HG03175 (cell line): ENCODE measurements around the gene LYRM4.
A peak's percentile ranks its signal among the peaks of the same experiment; 100 is the strongest.

Experiments used
- ATAC-seq: cut with Tn5 transposase; IDR thresholded peaks from one replicate; pipeline ENCODE4 v1.9.1; 2021; ENCODE audit warnings: mild to moderate bottlenecking, moderate library complexity; ENCODE audit not compliant: unreplicated experiment

LYRM4 gene

DNA sequence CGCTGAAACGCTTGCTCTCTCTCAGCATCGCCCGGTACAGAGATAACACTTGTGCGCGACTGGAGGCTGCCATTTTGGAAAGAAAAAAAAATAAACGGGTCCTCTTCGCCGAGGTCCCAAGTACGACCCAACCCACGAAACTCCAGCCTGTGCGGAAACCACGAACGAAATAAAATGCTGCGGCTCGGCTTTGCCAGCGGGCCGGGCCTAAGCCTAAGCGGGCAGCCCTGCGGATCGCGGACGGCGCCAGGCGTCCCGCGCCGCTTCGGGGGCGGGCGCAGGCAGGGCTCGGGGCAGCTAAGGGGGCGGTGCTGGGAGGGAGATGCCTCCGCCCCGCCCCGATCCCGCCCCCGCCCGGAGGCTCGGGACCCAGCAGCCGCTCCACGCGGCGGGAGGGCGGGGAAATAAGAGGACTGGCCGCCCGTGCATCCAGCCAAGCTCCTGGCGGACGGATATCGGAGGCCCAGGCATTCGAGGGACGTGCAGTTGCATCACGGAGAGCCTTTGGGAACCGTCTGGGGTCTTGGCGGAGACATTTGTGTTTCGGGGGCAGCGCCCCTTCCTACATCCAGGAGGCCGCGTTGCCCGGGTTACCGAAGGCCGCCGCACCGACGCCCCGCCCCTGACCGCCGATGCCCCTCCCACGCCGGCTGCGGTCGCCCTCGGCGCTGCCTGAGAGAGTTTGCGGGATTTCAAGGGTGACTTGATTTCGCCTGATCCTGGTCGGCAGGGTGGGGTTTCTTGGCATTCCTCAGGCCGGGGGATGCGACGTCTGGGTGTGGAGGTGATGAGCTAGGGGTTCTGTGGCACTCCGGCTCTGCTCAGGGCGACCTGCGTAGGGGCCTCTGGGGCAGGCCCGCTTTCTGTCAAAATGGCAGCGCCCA, at the start of gene LYRM4, which contains the start of gene FARS2:
Gene LYRM4 (minus strand): TSS at position 290 of the 884 bp plus-strand sequence. CDS start 217 bp downstream, at position 73.
Gene FARS2 (plus strand): TSS at position 853 of the 884 bp plus-strand sequence.
- peak; percentile 80 for ATAC-seq

DNA sequence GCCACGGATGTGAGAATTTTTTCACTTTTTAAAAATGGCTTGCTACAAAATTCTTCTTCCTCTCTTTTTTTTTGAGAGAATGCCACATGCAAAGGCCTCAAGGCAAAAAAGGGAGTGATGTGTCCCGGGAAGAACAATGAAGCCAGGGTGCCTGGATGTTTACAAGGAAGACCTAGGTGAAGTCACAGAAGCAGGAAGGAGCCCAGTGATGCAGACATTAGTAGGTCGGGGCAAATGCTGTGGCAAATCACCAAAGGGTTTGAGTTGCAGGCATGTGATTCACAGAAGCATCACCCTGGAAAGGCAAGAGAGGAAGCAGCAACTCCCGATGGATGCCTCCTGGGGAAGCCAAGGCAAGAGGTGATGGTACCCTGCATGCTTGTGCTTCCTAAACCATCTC, 47.3 kb upstream of the LYRM4 start:
- ATAC-seq, result no peak

DNA sequence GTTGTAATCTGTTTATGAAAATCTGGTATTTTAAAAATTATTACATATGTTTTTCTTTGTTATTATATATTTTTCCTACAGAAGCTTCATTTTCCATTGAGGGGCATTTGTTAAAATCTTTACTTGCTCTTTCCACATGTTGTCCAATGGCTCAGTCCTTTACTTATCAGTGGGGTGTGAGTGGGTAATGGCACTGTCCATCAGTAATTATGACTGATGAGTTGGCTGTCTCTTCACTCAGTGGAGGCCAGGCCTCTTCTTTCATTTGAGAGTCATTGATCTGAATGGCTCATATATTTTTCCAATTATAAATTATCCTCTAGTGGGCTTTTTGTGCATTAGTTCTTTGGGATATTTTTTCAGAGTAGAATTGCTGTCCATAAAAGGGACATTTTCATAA, 46.3 kb upstream of the LYRM4 start:
- ATAC-seq, result no peak

DNA sequence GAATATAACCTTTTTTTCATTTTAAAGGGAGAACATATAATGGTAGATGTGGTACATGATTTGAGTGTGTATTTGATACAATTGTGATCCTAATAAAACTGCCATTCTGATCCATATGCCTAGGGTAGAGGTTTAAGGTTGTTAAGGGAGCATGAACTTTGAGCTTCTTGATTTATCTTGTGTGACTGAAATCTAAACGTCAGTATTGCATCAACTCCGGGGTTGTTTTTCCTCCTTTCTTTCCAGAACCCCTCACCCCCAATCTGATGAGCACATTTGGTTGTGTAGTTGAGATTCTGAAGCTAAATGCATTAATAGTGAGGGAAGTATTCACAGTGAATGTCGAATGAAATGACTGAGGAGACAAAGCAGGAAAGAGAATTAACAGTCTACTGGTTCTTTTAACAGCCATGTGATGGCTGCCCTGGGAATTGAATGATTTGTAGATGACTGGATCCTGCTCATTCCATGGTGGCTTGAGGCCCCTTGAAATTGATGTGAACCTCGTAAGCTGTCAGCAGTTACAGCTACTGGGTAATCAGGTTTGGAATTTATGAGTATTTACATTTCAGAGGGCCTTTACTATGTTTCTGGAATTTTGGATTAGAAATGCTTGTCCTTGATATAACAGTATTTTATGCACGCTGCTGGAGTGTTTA, 45.3 kb upstream of the LYRM4 start:
- no peak for ATAC-seq

DNA sequence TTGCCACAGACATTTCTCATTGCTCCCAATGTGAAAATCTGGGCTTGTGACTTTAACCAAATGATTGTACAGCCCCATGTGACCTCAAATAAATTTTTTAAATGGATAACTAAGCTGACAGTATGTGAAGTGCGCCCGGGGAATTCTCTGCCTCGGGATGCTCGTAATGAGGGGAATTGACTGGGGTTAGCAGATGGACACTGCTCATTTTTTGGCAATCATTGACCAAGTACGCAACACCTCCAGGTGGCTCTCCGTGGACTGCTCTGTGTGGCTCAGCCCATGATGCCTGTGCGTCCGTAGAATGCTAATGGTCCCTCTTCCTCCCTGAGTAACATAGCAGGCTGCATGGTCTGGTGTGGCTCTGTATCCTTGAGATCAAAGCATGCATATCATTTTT, 42.9 kb upstream of the LYRM4 start:
- ATAC-seq, result no peak

DNA sequence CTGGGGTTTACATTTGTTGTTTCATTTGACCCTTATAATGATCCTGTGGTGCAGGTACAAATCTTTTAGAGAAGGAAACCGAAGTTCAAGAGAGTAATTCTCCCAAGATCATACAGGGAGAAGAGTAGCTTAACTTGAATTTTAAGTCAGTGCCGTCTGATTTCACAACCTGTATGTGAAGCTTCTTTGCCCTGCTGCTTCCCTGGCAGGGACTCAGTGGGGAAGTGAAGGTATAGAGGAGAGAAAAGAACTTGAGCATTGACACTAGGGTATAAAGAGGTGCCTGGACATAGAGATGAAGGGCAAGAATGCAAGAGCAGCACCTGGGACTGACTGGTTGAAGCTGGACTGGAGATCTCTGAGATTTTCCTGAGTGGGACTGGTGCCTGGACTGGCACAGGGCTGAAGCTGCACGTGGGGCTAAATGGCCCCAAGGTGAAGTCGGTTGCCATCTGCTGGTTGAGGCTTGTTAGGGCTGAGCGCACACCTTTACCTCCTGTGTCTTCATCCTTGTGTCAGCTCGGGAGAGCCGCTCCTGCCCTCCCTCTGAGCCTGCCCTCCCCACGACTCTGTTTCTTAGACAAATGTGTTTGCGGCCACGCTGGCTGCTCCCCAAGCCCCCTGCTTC, 42.4 kb upstream of the LYRM4 start:
- peak; percentile 71 for ATAC-seq

DNA sequence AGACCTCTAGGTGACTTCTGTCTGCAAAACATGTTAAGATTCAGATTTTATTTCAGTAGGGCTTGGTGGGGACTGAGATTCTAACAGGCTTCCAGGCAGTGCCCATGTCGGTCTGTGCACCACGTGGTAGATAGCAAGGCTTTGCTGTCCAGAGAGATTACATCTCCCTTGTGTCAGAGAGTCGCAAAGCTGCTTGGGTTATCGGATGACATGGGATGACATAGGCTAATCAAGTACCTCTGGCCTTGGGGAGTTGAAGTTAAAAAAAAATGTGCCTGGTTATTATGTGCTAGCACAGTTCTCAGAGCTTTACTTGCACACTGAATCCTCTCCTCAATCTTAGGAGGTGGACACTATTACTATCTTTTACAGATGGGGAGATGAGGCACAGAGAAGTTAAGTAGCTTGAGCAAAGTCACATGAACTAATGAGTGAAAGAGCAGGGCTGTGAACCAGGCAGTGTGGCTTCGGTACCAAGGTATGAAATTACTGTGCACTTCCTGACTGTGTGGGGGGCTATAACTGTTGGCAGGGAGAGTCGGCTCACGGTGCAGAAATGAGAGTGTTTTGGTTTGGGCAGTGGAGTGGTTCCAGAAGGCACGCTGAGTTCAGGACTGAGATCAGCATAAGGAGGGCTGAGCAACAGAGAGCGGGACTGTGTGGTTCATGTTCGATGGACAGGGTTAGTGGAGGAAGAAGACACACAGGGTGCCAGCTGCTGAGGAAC, 41.6 kb upstream of the LYRM4 start:
- ATAC-seq, result peak; percentile 91

DNA sequence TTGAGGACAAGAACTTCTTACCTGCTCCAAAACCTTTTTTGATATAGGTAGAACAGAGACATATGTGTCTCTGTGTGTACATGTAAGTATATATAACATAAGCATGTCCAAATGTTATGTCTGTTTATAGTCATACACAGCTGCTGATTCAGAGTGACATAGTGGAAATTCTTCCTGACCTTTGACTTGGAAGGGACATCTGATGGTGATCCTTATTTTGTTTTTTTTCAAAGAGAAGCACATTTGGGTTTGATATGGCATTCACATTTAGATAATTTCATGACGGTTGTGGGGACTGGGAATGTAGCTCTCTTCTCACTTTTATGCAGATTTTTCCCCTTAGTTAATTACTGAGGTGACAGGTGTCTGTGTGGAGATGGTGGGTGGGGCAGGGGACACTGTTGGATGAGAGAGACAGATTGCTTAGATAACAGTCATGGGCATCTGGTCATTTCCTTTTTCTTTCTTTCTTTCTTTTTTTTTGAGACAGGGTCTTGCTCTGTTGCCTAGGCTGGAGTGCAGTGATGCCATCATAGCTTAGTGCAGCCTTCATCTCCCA, 39.5 kb upstream of the LYRM4 start:
- ATAC-seq, result no peak

DNA sequence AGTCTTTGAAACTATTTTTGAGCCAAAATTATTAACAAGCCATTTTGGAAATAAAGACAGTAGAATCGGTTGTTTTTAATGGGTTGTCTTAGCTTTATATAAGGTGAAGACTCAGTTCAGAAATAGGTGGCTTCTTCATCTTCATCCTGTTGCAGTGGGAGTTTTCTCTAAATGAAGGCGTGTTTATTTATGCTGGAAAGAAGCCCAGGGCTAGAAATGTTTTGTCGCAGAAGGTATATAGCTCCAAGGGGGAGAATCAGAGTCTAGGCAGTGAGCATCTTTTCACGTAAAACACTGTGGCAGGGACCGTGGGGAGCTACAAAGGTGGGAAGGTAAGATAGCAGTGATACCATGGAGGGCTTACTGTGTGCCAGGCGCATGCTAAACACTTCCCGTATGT, 34.9 kb upstream of the LYRM4 start:
- ATAC-seq, result no peak

DNA sequence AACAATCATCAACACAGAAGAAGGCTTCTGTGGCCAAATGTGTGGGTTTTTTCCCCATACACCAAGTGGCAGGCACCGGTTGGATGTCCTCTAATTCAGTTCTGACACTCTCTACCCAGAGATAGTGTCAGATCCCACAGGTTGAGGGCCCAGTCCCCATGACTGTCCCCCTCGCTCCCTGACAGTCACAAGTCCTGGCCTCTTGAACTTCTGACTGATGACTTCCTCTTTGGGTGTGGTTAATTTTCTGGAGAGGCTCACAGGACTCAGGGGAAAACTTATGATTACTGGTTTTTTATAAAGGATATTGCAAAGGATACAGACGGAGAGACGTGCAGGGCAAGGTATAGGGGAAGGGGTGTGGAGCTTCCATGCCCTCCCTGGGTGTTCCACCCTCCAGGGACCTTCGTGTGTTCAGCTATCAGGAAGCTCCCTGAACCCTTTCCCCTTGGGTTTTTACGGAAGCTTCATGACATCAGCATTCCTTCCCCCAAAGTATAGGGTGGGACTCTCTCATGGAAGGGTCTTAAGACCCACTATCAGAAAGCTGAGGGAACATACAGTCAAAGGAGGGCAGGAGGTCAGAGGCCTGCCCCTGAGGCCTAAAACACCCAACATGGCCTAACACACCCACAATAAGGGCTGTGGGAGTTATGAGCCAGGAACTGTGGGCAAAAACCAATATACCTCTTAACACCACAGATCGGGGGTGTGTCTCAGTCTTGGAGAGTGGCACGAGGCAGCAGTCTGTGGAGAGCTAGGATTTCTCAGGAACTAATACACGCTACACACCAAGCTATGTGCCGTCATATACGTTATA, 33.9 kb upstream of the LYRM4 start:
- ATAC-seq, result no peak

DNA sequence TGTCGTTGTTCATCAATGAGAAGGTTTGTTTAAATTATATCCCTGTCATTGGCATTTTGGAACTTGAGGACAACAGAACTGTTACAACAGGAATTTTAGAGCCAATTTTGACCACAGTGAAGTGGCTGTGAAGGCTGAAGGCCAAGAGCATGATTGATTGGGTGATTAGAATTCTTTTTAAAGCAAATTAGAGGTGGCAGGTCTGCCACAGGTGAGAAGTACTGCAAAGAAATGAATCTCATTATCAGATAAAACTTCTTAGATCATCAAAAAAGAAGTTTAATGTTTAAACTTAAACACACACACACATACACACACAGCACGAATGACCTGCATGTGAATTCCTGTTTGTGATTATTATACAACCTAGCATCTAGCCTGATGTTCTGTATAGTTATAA, 32.9 kb upstream of the LYRM4 start:
- no peak for ATAC-seq

DNA sequence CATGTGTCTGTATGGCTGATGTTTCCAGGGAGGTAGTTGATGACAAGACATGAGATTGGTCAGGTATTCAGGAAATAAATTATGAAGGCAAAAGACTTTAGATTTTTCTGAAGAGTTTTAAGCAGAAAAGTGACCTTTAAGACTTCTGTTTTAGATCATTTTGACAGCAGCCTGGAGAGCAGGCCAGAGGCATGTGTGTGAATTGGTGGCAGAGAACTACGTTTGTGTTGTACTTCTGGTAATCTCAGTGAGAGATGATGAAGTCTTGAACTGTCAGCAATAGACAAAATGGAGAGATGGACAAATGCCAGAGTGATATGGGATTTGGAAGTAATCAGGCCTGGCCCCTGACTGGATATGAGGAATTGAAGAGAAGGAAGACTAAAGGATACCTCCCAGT, 31.4 kb upstream of the LYRM4 start:
- ATAC-seq, result no peak

DNA sequence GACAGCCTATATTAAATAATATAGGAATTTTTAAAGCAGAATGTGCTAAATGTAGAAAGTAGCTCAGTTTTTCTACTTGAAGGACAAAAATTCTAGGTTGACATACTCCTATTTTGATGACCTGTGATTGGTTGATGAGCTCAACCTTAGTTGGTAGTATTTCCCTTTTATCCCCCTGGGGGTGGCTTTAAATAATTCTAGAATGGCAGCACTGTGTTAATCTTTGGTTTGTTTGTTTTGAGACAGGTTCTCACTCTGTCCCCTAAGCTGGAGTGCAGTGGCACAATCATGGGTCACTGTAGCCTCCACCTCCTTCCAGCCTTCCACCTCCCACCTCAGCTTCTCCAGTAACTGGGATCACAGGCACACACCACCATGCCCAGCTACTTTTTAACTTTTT, 29.8 kb upstream of the LYRM4 start:
- no peak for ATAC-seq

DNA sequence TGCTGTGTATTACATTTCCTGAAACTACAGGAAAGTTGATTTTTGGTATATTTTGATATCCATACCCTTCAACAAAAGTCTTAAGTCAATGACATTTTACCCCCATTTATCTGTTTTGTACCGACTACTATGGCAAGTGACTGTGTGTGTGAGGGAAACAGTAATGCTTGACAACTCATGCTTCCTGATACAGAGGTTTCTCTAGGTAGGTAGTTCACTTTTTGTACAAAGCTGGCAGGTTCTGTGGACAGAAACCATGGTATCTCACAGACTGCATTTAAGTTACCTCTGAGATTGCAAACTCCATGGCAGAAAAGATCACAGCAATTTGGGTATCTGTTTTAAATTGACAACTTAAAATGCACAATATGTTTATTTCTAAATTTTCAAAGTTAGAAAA, 29.3 kb upstream of the LYRM4 start:
- ATAC-seq, result no peak

DNA sequence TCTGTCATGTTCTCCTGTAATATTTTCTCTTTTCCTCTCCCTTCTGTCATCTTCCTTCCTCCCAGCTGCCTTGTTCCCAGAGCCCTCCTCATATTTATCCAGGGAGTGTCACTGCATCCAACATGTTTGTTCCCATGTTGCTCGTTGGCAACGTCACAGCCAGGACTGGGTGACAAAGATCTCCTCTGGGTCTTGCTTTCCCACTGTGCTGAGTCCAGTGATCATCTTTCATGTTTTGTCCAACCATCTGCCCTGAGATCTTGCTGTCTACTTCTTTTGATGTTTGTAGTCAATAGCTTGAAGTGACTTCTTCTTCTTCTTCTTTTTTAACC, 27.2 kb upstream of the LYRM4 start:
- no peak for ATAC-seq

DNA sequence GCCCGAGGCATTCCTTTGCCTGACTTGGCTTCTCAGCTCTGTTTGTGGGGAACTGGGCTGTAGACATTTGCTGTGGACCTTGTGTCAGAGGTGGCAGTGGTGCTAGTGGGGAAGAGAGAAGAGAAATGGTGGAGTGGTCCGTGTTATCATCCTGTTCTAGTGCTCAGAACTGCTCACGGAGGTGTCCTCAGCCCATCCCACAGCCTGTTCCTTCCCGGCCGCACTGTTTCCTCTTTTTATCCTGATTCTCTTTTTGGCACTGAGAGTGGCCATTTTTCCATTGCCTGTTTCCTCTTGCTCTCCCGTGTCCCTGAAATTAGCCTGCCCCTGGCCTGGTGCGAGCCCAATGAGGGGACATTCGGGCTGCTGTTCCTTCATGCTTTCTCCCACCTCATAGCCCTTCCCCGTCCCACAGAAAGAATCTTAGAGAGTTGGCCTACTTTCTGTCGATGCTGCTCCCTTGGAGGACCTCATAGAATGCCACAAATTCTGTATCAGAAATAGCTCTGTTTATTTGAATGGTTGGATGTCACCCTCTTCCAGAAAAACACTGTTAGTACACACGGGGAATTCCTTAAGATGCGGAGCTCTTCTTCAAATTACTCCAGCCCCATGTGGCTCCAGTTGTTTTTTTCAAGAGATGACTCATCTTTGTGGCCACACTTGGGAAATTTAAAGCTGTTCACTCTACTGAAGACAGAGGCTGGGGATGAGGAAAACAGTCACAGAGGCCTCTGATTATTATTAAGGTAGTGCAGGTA, 26.6 kb upstream of the LYRM4 start:
- no peak for ATAC-seq

DNA sequence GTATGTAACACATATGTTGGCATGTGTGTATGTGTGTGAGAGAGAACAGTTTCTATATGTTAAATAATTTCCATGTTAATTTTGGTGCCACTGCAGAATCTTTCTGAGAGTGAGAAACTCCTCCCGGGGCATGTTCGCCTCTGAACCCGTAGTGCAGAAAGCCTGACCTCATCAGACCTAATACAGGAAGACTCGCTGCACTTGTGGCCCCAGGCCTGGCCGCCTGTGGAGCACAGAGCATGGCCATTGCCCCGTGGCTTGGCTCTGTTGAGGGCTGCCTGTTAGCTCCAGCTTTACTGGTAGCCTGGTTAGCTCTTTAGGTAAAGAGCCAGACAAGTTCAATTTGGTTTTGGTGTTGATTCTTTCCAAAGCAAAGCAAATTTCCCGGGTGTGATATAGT, 26.0 kb upstream of the LYRM4 start:
- peak; percentile 81 for ATAC-seq

DNA sequence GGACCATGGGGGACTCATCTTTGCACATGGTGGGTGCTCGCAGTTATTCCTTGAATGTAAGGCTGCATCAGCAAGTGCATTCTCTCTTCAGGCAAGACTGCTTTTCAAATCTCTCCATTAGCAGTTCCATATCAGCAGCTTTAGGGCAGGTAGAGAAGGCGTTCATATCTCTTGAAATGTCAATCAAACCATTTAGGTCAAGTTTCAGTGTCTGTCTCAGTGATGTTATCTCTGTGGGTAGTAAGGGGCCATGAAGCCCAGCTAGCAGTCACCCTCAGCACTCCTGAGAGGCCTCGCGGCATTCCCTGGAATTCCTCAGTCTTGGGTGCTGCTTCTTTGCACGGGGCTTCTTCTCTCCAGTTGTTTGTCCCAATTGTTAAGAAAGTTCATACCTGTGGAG, 24.8 kb upstream of the LYRM4 start:
- ATAC-seq, result no peak

DNA sequence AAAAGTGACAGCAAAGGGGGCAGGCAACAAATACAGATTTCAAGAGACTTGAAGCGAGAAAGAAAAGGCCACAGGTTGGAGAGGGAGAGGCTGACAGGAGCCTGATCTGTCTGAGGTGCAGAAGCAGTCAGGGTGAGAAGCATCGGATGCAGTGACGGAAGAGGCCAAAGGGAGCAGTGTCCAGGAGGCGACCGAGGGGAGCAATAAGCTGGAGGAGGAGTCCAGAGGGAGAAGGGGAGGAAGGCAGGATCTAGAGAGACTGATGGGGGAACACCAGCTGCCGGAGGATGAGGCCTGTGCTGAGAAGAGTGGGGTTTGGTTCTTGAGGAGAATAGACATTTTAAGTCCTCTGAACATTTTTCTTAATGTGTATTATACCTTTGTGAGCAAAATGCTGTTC, 24.3 kb upstream of the LYRM4 start:
- no peak for ATAC-seq
